GM18858 (cell line): ENCODE measurements around the gene STXBP3.

ENCODE experiments used
- ATAC-seq: cut with Tn5 transposase; IDR thresholded peaks from one replicate; pipeline ENCODE4 v1.9.1; 2021; ENCODE audit not compliant: unreplicated experiment

Gene STXBP3

GRCh38 chr1:108792420-108792819 lies 45.9 kb downstream of the STXBP3 start:
- ATAC-seq, result no peak

- ATAC-seq, result no peak
These were observed 52.5 kb downstream of the STXBP3 start for GRCh38 chr1:108799001-108799400.

- ATAC-seq, result no peak
These were observed 54.6 kb downstream of the STXBP3 start for GRCh38 chr1:108801101-108801500.

- ATAC-seq, result no peak
These were observed 57.1 kb downstream of the STXBP3 start for GRCh38 chr1:108803548-108803947.

GRCh38 chr1:108808438-108808837 lies 62.0 kb downstream of the STXBP3 start:
- ATAC-seq, result no peak

- ATAC-seq, result no peak
These were observed 65.1 kb downstream of the STXBP3 start for GRCh38 chr1:108811611-108812010.

- no peak for ATAC-seq
These were observed 66.9 kb downstream of the STXBP3 start for GRCh38 chr1:108813326-108813725.

GRCh38 chr1:108814343-108815125 lies 68.1 kb downstream of the STXBP3 start:
- ATAC-seq, result no peak

- no peak for ATAC-seq
These were observed 69.1 kb downstream of the STXBP3 start for GRCh38 chr1:108815566-108815965.

- ATAC-seq, result no peak
These were observed 69.8 kb downstream of the STXBP3 start for GRCh38 chr1:108816049-108816893.

GRCh38 chr1:108817016-108817415 lies 70.5 kb downstream of the STXBP3 start:
- no peak for ATAC-seq

GRCh38 chr1:108817811-108818210 lies 71.3 kb downstream of the STXBP3 start:
- no peak for ATAC-seq

- ATAC-seq, result no peak
These were observed 73.4 kb downstream of the STXBP3 start for GRCh38 chr1:108819878-108820277.

GRCh38 chr1:108823632-108824031 lies 77.2 kb downstream of the STXBP3 start:
- no peak for ATAC-seq

- no peak for ATAC-seq
These were observed 77.6 kb downstream of the STXBP3 start for GRCh38 chr1:108824051-108824450.

GRCh38 chr1:108826081-108826635 lies 79.7 kb downstream of the STXBP3 start:
- ATAC-seq, result no peak

GRCh38 chr1:108828074-108828961 lies 81.8 kb downstream of the STXBP3 start:
- ATAC-seq, result peak; percentile 53

- no peak for ATAC-seq
These were observed 83.0 kb downstream of the STXBP3 start for GRCh38 chr1:108829498-108829916.

GRCh38 chr1:108830119-108831008 lies 83.9 kb downstream of the STXBP3 start:
- no peak for ATAC-seq

- no peak for ATAC-seq
These were observed 84.8 kb downstream of the STXBP3 start for GRCh38 chr1:108831225-108831624.
